ENCODE results near the gene C5AR1.

GRCh38 chr19:47357788-47358680 is 48.4 kb downstream of the C5AR1 start:
- TF ChIP-seq POLR2A (IDR thresholded peaks at IDR 0.05; ENCODE audit: low read length): no peak
- TF ChIP-seq GATA1 (IDR thresholded peaks at IDR 0.05; ENCODE audit: low read depth, low read length): no peak

Measured in erythroblast (primary cell).